ENCODE results near the gene PVALEF.

PVALEF gene

DNA sequence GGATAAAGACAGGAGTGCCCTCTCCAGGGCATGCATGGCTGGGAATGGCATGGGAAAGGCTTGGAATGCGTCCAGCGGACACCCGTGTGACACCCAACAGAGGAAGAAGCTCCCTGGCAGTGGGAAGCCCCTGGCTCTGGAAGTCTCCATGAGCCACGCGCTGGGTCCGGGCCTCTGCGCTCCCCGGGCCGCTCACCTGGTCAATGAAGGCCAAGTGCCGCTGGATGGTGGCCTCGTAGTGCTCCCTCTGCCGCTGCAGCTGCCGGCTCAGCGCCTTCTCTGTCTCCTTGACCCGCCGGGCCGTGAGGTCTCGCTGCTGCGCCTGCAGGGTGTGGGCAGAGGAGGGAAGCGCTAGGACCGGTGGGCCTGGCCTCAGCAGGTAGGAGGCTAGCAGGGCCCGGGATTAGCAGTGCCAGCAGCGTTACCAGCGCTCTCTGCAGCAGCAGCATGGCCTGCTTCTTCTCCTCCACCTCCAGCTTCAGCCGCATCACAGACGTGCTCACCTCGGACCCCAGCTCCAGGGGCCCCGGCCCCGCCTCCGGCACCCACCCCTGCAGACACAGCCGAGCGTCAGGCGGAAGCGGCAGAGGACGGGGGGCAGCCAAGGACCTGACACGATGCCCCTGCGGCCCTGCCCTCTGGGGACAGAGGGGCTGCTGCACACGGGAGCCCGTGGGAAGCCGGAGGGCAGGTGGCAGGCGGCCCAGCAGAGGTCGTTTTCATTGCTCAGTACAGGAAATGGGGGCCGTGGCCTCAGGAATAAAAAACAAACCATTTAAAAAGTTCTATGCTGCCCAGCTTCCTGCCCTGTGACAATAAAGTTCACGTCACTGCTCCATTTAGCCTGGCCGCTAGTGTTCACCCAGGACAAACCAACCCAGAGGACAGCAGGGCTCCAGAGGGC lies 31.4 kb downstream of the PVALEF start:
- no peak for DNase-seq (ENCODE audit: low read depth in 2 of 2)

DNA sequence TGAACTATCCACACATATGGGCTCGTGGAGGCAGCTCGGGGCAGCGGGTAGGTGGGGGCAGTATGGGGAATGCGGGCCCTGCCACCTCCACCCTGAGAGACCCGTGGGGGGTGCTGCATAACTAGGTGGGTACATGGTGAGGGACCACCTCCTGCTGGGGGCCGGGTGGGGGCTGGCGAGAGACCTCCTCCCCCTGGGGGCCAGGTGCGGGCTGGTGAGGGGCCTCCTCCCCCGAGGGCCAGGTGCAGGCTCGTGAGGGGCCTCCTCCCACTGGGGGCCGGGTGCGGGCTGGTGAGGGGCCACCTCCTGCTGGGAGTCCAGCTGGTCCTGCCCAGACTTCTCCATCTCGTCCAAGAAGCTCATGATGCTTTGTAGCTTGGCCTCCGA lies 32.1 kb downstream of the PVALEF start:
- DNase-seq (ENCODE audit: low read depth in 2 of 2), result no peak

- no peak for DNase-seq (ENCODE audit: low read depth in 2 of 2)
These were observed 32.7 kb downstream of the PVALEF start for GRCh38 chr17:81197831-81198490.

- DNase-seq (ENCODE audit: low read depth in 2 of 2), result no peak
These were observed 33.6 kb downstream of the PVALEF start for GRCh38 chr17:81198826-81199481.

- no peak for DNase-seq (ENCODE audit: low read depth in 2 of 2)
These were observed 34.1 kb downstream of the PVALEF start for GRCh38 chr17:81199482-81199830.

DNA sequence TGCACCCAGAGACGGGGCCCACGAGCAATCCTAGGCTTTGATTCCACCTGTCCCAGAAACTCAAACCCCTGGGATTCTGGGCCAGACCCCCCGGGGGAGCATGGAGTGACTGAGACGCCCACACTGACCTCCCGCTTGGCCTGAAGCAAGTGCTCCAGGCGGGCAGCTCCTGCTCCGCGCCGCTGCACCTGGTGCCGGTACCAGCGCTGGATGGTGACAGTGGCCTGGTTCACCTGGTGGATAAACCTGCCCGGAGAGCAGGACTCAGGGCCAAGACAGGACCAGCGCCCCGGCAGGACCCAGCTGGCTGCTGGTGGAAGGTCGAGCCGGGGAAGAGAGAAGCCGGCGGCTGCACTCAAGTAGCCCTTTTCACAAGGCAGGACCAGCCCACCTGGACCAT lies 34.9 kb downstream of the PVALEF start:
- DNase-seq (ENCODE audit: low read depth in 2 of 2), result no peak

DNA sequence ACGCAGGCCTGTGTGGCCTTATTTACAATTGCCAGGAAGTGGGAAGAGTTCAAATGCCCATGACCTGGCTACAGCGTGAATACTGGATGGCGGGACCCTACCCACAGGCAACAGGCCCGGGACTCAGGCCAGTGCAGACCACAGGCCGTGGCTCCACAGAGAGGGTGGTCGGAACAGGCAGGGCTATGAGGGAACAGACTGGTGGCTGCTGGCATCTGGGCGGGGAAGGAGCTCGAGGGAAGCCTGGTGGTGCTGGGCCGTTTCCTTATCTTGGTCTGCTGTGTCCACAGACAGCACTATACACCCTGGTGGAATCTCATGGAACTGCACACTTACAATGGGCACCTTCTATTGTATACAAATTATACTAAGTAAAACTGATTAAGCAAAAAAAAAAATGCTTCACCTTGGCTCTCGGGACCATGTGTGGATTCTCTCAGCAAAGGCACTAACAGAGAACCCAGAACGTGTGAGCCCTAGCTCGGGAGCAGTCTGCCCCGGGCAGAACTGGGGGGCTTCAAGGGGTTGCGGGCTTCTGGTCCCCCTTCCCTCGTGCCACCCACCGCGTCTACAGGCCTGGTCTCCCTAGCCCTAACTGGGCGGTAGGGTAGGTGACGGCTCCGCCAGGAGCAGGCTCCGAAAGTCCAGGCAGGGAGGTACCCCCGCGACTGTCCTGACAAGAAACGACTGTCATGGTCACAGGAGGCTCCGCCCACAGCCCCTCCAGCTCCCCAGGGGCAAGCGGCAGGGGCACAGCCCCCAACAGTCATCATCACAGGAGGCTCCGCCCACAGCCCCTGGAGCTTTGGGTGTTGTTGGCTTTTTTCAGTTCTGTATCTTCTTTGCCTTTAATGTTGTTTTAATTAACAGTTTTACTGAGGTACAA lies 35.6 kb downstream of the PVALEF start:
- peak; percentile 9 to 13 for DNase-seq (ENCODE audit: low read depth in 2 of 2)

DNA sequence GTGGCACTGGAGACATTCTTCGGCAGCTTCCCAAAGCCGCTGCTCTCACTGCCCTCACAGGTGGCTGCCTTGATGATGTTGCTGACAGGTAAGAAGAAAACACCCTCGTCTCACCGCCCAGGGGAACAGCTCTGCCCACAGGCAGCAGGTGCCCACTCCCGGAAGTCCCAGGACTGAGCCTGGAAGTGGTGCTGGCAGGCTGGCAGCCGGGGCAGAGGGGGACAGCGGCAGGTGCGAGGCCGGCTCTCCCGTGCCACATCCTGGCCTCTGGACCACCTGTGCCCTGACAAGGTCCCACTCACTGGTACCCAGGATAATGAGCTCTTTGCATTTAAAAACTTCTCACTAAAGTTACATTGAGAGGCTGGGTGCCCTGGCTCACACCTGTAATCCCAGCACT lies 37.0 kb downstream of the PVALEF start:
- DNase-seq (ENCODE audit: low read depth in 2 of 2), result no peak

- no peak for DNase-seq (ENCODE audit: low read depth in 2 of 2)
These were observed 37.8 kb downstream of the PVALEF start for GRCh38 chr17:81203136-81203535.

DNA sequence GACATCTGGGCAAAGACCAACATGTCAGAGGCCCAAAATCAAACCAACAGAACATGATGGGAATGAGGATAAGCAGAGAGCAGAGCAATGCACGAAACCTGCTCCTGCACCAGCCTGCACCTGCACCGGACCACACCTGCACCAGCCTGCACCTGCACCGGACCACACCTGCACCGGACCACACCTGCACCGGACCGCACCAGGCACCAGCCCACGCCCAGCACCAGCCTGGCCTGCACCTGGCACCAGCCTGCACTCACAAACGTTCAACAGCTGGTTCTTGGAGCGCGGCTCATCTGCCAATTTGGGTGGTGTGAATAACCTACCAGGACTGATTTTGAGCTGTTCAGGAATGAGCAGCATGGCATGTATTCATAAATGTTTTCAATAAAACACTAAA lies 39.3 kb downstream of the PVALEF start:
- no peak for DNase-seq (ENCODE audit: low read depth in 2 of 2)

GRCh38 chr17:81206166-81206565 lies 40.9 kb downstream of the PVALEF start:
- no peak for DNase-seq (ENCODE audit: low read depth in 2 of 2)

DNA sequence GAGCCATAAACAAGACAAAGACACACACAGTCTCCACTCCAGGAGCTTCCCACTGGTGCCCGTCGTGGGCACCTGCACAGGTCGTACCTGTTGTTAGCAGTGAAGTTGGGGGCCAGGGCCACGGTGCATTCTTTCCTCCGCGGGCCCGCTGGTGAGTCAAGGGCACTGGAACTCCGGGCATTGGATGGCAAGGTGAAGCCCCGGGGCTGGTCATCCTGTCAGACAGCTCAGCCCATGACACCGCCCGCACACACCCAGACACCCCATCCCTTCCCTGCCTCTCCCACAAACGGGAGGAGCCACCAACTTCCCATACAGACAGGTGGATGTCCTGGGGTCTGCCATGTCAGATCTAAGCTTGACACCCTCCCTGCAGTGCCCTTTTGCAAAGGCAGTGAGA lies 41.4 kb downstream of the PVALEF start:
- DNase-seq (ENCODE audit: low read depth in 2 of 2), result no peak

- DNase-seq (ENCODE audit: low read depth in 2 of 2), result no peak
These were observed 42.6 kb downstream of the PVALEF start for GRCh38 chr17:81207610-81208581.

DNA sequence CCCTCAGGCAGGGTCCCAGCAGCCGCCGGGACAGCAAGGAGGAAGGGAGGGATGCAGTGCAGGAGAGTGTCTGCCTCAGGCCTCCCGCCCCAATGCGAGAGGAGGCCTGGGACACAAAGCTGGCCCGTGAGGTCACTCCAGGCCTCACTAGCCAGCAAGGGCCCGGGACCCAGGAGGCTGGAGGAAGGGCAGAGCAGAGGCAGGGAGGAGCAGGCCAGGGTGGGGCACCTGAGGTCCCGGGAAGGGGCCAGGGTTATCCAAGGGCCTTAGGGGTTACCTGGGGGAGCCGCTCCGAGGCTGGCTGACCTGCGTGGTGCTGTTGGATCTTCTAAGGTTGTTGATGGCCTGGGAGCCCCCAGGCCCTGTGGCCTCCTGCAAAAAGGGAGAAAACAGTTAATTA lies 43.3 kb downstream of the PVALEF start:
- DNase-seq (ENCODE audit: low read depth in 2 of 2), result no peak

DNA sequence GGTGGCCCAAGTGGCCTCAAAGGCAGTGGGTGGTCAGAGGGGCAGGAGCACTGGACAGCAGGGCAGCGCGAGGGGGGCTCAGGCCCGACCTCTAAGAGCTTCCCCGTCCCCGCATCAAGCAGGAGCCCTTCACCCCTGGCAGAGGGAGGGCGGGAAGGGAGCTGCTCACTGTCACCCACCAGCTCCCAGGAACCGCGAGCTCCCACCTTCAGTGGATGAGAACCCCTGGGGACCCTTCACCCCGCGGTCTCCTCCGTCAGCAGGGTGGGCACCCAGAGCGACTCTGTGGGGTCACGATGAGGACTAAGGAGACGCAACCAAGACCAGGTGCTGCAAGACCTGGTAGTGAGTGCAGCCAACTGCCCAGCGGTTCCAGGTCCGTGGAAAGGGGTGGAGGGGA lies 43.8 kb downstream of the PVALEF start:
- DNase-seq (ENCODE audit: low read depth in 2 of 2), result no peak

- no peak for DNase-seq (ENCODE audit: low read depth in 2 of 2)
These were observed 45.2 kb downstream of the PVALEF start for GRCh38 chr17:81210466-81210865.

DNA sequence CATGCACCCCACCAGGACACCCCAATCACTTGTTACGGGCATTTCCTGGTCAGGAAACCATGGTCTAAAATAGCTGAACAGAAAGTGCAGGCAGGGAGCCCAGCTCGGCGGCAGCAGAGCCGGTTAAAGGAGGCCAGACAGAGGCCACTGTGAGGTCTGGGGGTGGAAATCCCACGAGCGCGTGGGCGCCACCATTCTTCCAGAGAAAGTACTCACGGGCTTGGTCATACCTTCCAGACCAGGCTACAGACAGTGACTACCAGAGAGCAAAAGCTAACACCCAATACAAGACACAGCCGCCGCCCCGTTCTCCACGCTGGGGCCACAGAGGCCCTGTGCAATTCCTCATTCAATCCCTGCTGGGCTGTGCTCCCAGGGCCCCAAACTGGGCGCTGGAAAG lies 45.6 kb downstream of the PVALEF start:
- no peak for DNase-seq (ENCODE audit: low read depth in 2 of 2)

- no peak for DNase-seq (ENCODE audit: low read depth in 2 of 2)
These were observed 47.1 kb downstream of the PVALEF start for GRCh38 chr17:81212365-81212764.

GRCh38 chr17:81213978-81214377 lies 48.7 kb downstream of the PVALEF start:
- no peak for DNase-seq (ENCODE audit: low read depth in 2 of 2)

GRCh38 chr17:81217491-81217890 lies 52.2 kb downstream of the PVALEF start:
- DNase-seq (ENCODE audit: low read depth in 2 of 2), result no peak

DNA sequence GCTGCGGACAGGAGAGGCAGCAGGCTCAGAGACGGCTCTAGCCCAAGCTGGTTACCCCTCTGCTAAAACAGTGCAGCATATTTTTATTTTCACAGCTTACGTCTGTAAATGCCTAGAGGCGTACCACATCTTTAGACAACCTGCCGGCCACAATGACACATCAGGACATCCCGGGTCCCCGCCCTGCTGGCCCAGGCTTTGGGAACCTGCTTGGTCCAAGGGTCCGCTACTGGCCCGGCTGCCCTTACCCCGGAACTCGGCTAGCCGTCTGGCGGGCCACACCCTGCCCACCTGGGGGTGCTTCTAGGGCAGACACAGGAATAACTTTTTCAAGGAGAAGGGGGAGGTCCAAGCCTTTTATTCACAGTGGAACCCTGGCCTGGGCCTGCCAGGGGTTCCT lies 53.2 kb downstream of the PVALEF start:
- DNase-seq (ENCODE audit: low read depth in 2 of 2), result no peak

Data from fibroblast of skin of left quadriceps (primary cell).